ENCODE measurements around the gene EPN1. TPM values are rescaled to one million over a fixed set of nuclear protein-coding genes. Genes with fewer than 3 reads are reported as not detected.

The EPN1 gene
- 100 to 1,000 TPM; 176 to 191 (median 185) TPM for total RNA-seq (2021; fragmentation: NEBNext Ultra II Directional; extraction: Animal tissue kit (Norgen Biotek cat#: 25700))
- long read RNA-seq, partial matches to known transcripts, result 4 of 6 reads
- long read RNA-seq, other reads (novel, unspliced or antisense), result 1 of 6 reads

- Mint-ChIP-seq H3K4me3 (peak within 1 kb of the TSS; percentile 96), H3K9me3 (no peaks in the 10 kb centered on the region), H3K36me3 (ENCODE audit: low read depth) (peaks cover 36% of the 10 kb centered on the region), H3K27me3 (ENCODE audit: insufficient read depth) (peaks cover 7% of the 10 kb centered on the region), H3K27ac (peak within 1 kb of the TSS; percentile 88), H3K4me1 (ENCODE audit: low read depth) (peaks cover 77% of the 10 kb centered on the region)
- DNase-seq, result peak; percentile 95
- TF ChIP-seq CTCF (IDR thresholded peaks at IDR 0.05), result no peak
Observed at GRCh38 chr19:55674841-55675660, at the start of gene EPN1. Gene EPN1 (plus strand): TSS chr19:55675226. CDS start chr19:55678628, 3,402 bp downstream.

- H3K4me3 Mint-ChIP-seq, result no peak overlapping the region
- peaks cover 17% of the 10 kb centered on the region for H3K4me1 Mint-ChIP-seq (ENCODE audit: low read depth)
- TF ChIP-seq CTCF (IDR thresholded peaks at IDR 0.05), result no peak
- H3K9me3 Mint-ChIP-seq, result no peaks in the 10 kb centered on the region; the same call in 1 of the 2 replicates
- H3K27ac Mint-ChIP-seq, result no peak overlapping the region
- no peak for DNase-seq
- H3K36me3 Mint-ChIP-seq (ENCODE audit: low read depth), result peaks cover 9% of the 10 kb centered on the region; the same call in 1 of the 2 replicates
- no peaks in the 10 kb centered on the region; the same call in 1 of the 2 replicates for H3K27me3 Mint-ChIP-seq (ENCODE audit: insufficient read depth)
Observed at GRCh38 chr19:55626350-55626749, 48.7 kb upstream of the EPN1 start.

- Mint-ChIP-seq H3K27ac (peak overlapping the region; percentile 40; the same call in 1 of the 2 replicates), H3K27me3 (ENCODE audit: insufficient read depth) (peaks cover 5% of the 10 kb centered on the region), H3K36me3 (ENCODE audit: low read depth) (peaks cover 26% of the 10 kb centered on the region), H3K9me3 (no peaks in the 10 kb centered on the region), H3K4me3 (no peak overlapping the region), H3K4me1 (ENCODE audit: low read depth) (peaks cover 42% of the 10 kb centered on the region)
- DNase-seq, result peak; percentile 88
- TF ChIP-seq CTCF (IDR thresholded peaks at IDR 0.05), result peak; percentile 94
Observed at GRCh38 chr19:55632463-55632834, 42.6 kb upstream of the EPN1 start.

- H3K27me3 Mint-ChIP-seq (ENCODE audit: insufficient read depth), result peaks cover 5% of the 10 kb centered on the region
- TF ChIP-seq CTCF (IDR thresholded peaks at IDR 0.05), result no peak
- H3K27ac Mint-ChIP-seq, result no peak overlapping the region
- H3K4me3 Mint-ChIP-seq, result no peak overlapping the region; the same call in 1 of the 2 replicates
- no peaks in the 10 kb centered on the region for H3K9me3 Mint-ChIP-seq
- no peak for DNase-seq
- peaks cover 51% of the 10 kb centered on the region for H3K4me1 Mint-ChIP-seq (ENCODE audit: low read depth)
- H3K36me3 Mint-ChIP-seq (ENCODE audit: low read depth), result peaks cover 38% of the 10 kb centered on the region
Observed at GRCh38 chr19:55633861-55634260, 41.2 kb upstream of the EPN1 start.

GRCh38 chr19:55635334-55635717 is 39.7 kb upstream of the EPN1 start:
- peak overlapping the region; percentile 100 for H3K27ac Mint-ChIP-seq
- peak overlapping the region; percentile 100 for H3K4me3 Mint-ChIP-seq
- no peak for DNase-seq
- peaks cover 64% of the 10 kb centered on the region for H3K4me1 Mint-ChIP-seq (ENCODE audit: low read depth)
- peaks cover 42% of the 10 kb centered on the region for H3K36me3 Mint-ChIP-seq (ENCODE audit: low read depth)
- TF ChIP-seq CTCF (IDR thresholded peaks at IDR 0.05), result no peak
- H3K9me3 Mint-ChIP-seq, result no peaks in the 10 kb centered on the region
- peaks cover 6% of the 10 kb centered on the region for H3K27me3 Mint-ChIP-seq (ENCODE audit: insufficient read depth)

Measured in HFFc6 (cell line).